Measurements from ENCODE around the gene RBM34.
"Not testable (repeated sequence)": the region's sequence is repeated elsewhere in the genome, so short reads cannot be mapped to it uniquely, and the experiment has no call there.

RBM34 gene

DNA sequence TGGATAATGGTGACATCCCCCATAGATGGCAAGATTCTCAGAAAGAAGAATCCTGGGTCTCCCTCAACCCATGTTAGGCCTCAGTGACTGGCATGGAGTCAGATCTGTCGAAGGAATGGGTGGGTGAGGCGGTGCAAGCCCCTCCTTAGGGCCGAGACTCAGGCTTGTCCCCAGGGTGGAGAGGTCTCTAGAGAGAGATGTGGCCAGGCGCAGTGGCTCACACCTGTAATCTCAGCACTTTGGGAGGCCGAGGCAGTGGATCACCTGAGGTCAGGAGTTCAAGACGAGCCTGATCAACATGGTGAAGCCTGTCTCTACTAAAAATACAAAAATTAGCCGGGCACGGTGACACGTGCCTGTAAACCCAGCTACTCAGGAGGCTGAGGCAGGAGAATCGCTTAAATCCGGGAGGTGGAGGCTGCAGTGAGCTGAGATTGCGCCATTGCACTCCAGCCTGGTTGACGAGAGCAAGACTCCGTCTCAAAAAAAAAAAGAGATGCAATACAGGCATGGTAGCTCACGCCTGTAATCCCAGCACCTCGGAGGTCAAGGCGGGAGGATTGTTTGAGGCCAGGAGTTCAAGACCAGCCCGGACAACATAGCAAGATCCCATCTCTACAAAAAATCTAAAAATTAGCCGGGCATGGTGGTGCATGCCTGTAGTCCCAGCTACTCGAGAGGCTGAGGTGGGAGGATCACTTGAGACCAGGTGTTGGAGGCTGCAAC is 69.6 kb downstream of the RBM34 start:
- DNase-seq = not testable (repeated sequence)

DNA sequence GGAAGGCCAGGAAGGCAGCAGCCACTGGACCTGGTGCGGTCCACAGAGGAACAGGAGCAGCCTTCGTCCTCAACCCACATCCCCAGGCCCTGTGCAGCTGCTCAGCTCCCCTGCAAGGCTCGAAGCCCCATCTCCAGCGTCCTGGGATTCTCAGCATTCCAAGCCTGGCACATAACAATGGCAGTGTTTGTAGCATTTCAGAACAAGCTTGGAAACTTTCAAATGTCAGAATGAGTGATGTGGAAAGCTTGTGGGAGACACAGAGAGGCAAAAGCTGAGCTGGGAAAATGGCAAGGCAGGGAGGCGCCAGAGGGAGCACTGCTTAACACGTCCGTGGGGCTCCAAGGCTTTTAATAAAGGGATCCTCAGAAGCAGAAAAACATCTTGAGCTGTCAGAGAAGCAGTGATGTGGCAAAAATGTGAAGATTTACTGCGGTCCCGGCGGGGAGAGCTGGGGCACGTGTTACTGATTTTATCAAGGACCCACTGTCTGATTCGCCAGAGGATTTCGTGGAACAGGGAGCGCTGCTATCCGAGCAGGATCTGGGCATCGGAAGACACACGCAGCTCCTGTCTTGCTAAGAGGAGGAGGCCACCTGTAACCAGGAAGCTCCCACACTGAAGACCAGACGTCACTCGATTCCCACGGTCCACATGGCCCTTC is 70.5 kb downstream of the RBM34 start:
- no peak for DNase-seq

DNA sequence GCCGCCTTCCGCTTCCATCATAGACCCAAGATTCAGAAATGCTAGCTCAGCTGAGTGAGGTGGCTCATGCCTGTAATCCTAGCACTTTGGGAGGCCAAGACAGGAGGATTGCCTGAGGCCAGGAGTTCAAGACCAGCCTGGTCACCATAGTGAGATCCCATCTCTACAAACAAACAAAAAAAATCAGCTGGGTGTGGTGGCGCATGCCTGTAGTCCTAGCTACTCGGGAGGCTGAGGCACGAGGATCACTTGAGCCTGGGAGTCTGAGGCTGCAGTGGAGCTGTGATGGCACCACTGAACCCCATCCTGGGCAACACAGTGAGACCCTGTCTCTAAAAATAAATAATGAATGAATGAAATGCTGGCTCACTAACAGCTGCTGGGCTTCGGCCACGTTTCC is 72.1 kb downstream of the RBM34 start:
- no peak for DNase-seq

DNA sequence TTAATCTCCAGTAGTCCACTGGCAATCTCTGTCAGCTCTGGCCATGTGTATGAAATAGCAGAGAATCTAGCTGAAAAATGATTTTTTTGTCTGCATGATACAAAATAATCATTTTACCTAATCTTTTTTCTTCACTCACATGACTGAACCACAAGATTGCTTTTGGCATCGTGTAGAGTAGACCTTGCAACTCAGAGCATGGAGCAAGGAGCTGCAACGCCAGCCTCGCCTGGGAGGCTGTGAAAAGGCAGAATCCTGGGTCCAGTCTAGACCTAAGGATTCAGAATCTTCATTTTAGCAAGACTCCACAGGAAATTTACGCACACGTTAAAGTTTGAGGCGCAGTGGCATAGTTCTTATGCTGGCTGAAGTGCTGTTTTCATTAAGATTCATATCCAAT is 72.6 kb downstream of the RBM34 start:
- no peak for DNase-seq

- DNase-seq = no peak
Observed at GRCh38 chr1:235087906-235088305, 73.1 kb downstream of the RBM34 start.

DNA sequence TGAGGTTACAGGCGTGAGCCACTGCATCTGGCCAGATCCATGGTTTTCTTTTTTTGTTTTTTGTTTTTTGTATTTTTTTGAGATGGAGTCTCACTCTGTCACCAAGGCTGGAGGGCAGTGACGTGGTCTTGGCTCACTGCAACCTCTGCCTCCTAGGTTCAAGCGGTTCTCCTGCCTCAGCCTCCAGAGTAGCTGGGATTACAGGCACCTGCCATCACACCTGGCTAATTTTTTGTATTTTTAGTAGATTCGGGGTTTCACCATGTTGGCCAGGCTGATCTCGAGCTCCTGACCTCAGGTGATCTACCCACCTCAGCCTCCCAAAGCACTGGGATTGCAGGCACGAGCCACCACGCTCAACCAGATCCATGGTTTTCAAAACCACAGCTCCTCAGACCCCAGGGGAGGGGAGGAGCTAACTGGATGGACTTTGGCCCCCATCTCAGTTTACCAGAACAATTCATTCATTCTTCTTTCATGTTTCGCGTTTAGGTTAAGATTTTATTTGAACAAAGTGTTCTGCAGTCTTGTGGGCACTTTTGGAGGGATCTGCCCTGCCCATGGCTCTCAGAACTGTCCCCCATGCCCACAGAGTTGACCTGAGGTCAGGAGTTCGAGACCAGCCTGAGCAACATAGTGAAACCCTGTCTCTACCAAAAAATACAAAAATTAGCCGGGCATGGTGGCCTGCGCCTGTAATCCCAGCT is 75.5 kb downstream of the RBM34 start:
- not testable (repeated sequence) for DNase-seq

Data from NCI-H1092 treated with DMSO at 0.1 percent for 48 hours (cell line).